Stimulated activated CD8-positive, alpha-beta memory T cell treated with anti-CD3 and anti-CD28 coated beads, Interleukin-7, amount 100 ng/mL, for 4 hours (primary cell): ENCODE data around the gene OPA3.

Experiments used
- DNase-seq, 2 donors: peaks; one replicate each; pipeline ENCODE4 v3.0.0-alpha.2; 2020; ENCODE audit warnings: low read depth in 2 of 2

The OPA3 gene

GRCh38 chr19:45505151-45505995, 79.2 kb downstream of the OPA3 start:
- no peak for DNase-seq

GRCh38 chr19:45503909-45504308, 80.7 kb downstream of the OPA3 start:
- no peak for DNase-seq

GRCh38 chr19:45502111-45502510, 82.5 kb downstream of the OPA3 start:
- DNase-seq = no peak

- DNase-seq = no peak
Measured at GRCh38 chr19:45501730-45502014, 82.9 kb downstream of the OPA3 start.

- DNase-seq = no peak
Measured at GRCh38 chr19:45500918-45501729, 83.5 kb downstream of the OPA3 start.

GRCh38 chr19:45499196-45500180, 85.1 kb downstream of the OPA3 start:
- peak; percentile 53 to 54 for DNase-seq

- DNase-seq = peak in 1 of 2 donors; percentile 68
Measured at GRCh38 chr19:45498411-45499195, 86.0 kb downstream of the OPA3 start, which contains the start of gene PPM1N. TSS of gene PPM1N (plus strand) at chr19:45498443. CDS start at chr19:45498473, 30 bp downstream.

- DNase-seq = no peak
Measured at GRCh38 chr19:45497791-45498190, 86.8 kb downstream of the OPA3 start.

- no peak for DNase-seq
Measured at GRCh38 chr19:45496349-45496953, 88.2 kb downstream of the OPA3 start.

- no peak for DNase-seq
Measured at GRCh38 chr19:45495178-45495577, 89.4 kb downstream of the OPA3 start.

GRCh38 chr19:45494261-45494916, 90.2 kb downstream of the OPA3 start:
- DNase-seq = no peak

- no peak for DNase-seq
Measured at GRCh38 chr19:45492627-45493470, 91.8 kb downstream of the OPA3 start.

GRCh38 chr19:45492137-45492626, 92.4 kb downstream of the OPA3 start:
- no peak for DNase-seq

GRCh38 chr19:45489216-45489855, 95.3 kb downstream of the OPA3 start:
- no peak for DNase-seq

GRCh38 chr19:45488708-45489107, 95.9 kb downstream of the OPA3 start:
- no peak for DNase-seq

GRCh38 chr19:45485305-45486077, 99.1 kb downstream of the OPA3 start:
- peak; percentile 94 to 96 for DNase-seq

- DNase-seq = no peak
Measured at GRCh38 chr19:45484273-45484945, 100.2 kb downstream of the OPA3 start.
